Lung (tissue), 12 donors: ENCODE measurements around the gene WDR38. TPM values are rescaled to one million over a fixed set of nuclear protein-coding genes. Genes with fewer than 3 reads are reported as not detected.
A peak's percentile ranks its signal among the peaks of the same experiment; 100 is the strongest.

Experiments
- ATAC-seq: fragments of 200-7000 bp; cut with Tn5 transposase; one replicate; pipeline ENCODE4 v1.9.1; 2020; ENCODE audit warnings: moderate number of reproducible peaks; ENCODE audit not compliant: insufficient read depth, low FRiP score
- DNase-seq, 3 donors: peaks; one replicate each; pipeline ENCODE4 v3.0.0-alpha.2; 2013 to 2017
- H3K27ac ChIP-seq, 2 donors: one replicate each; pipeline ENCODE4 v1.5.1; 2013; ENCODE audit warnings: mild to moderate bottlenecking in 2 of 2, moderate library complexity in 2 of 2, control low read depth in 1 of 2, inconsistent platforms in 1 of 2, low read depth in 1 of 2, low read length in 1 of 2
- H3K27me3 ChIP-seq, 3 donors: one replicate each; pipeline ENCODE4 v1.5.1; 2013; ENCODE audit warnings: low read length in 2 of 3; ENCODE audit not compliant: control insufficient read depth in 3 of 3, insufficient read depth in 3 of 3
- H3K36me3 ChIP-seq, 4 donors: one replicate each; pipeline ENCODE4 v1.5.1; 2013; ENCODE audit warnings: low read length in 4 of 4, mild to moderate bottlenecking in 1 of 4, moderate library complexity in 1 of 4; ENCODE audit not compliant: control insufficient read depth in 4 of 4, insufficient read depth in 4 of 4
- H3K4me1 ChIP-seq, 5 donors: one replicate each; pipeline ENCODE4 v1.5.1; 2013; ENCODE audit warnings: low read length in 5 of 5, mild to moderate bottlenecking in 2 of 5, moderate library complexity in 1 of 5; ENCODE audit not compliant: control insufficient read depth in 5 of 5, insufficient read depth in 5 of 5
- H3K4me3 ChIP-seq: one replicate; pipeline ENCODE4 v1.5.1; 2013; ENCODE audit warnings: mild to moderate bottlenecking, control low read depth, moderate library complexity
- H3K9ac ChIP-seq, 2 donors: one replicate each; pipeline ENCODE4 v1.5.1; 2013; ENCODE audit warnings: low read length in 2 of 2, control low read depth in 1 of 2; ENCODE audit not compliant: insufficient read depth in 1 of 2
- H3K9me3 ChIP-seq, 4 donors: one replicate each; pipeline ENCODE4 v1.5.1; 2013; ENCODE audit warnings: low read length in 3 of 4, mild to moderate bottlenecking in 1 of 4, moderate library complexity in 1 of 4; ENCODE audit not compliant: control insufficient read depth in 4 of 4, insufficient read depth in 3 of 4
- WGBS, 2 donors: extraction: QIAGEN DNeasy Blood & Tissue Kit; methylation state at CpG; one replicate each; pipeline ENCODE4 v1.1.7; 2013; 5-methylcytosine and 5-hydroxymethylcytosine counted together
- polyA plus RNA-seq, 2 donors: library from polyadenylated mRNA; stranded (reverse); fragments of 200-250 nt; gene quantifications; one replicate each; pipeline ENCODE4 v1.2.1, GENCODE V29; 2013
- total RNA-seq, 2 donors: library from RNA; depleted of rRNA in 1 of 2; stranded (reverse); fragments of >200 nt in 1 of 2; gene quantifications; one replicate each; pipeline ENCODE4 v1.2.1, GENCODE V29; 2014 to 2021
- TF ChIP-seq, protein P1 (sequence below): IDR thresholded peaks from 2 replicates; pipeline ENCODE4 v1.5.1; 2012; ENCODE audit warnings: mild to moderate bottlenecking; ENCODE audit errors: control extremely low read depth, extremely low read depth
- donor health status: control.
- donor health status: control.
- donor health status: Bipolar disorder and iron deficiency.
- donor health status: healthy.
- donor health status: DM: yes; HTN: yes; CAD: no.

Gene WDR38
- total and polyA plus RNA-seq, 4 donors = 6.0 to 28.9 (median 12.1) TPM

DNA sequence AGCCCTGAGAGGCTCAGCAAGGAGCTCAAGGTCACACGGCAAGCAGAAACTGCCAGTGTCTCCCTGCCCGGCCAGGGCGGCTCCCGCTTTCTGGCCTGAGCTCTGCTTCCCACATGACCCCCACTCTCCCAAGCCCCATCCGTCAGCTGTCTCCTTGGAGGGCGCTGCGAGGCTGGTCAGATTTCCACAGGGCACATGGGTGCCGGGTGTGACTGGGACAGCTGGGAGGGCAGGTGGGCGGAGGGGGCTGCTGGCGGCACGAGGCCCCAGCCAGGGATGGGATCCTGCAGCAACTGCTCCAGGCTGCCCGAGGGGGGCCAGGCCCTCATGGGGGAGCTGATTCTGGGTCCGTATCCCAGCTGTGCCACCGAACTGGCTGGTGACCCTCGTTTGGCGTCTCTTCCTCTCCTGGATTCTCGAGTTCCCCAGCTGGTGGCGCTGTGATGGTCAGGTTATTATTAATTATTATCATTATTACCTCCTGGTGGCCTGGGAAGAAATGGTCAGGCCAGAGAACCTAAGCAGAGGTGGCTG, 12.9 kb upstream of the WDR38 start:
- 76 to 85% methylated on average over 18 of the region's 18 CpGs for WGBS, 2 donors
- Histone ChIP-seq H3K36me3 (no peaks in the 10 kb centered on the region), H3K9ac (no peak overlapping the region), H3K4me1 (peaks cover 0 to 8% (median 4%) of the 10 kb centered on the region in 5 donors), H3K27me3 (no peaks in the 10 kb centered on the region), H3K27ac (no peak overlapping the region), H3K4me3 (no peak overlapping the region), H3K9me3 (no peaks in the 10 kb centered on the region)
- TF ChIP-seq, protein P1, sequence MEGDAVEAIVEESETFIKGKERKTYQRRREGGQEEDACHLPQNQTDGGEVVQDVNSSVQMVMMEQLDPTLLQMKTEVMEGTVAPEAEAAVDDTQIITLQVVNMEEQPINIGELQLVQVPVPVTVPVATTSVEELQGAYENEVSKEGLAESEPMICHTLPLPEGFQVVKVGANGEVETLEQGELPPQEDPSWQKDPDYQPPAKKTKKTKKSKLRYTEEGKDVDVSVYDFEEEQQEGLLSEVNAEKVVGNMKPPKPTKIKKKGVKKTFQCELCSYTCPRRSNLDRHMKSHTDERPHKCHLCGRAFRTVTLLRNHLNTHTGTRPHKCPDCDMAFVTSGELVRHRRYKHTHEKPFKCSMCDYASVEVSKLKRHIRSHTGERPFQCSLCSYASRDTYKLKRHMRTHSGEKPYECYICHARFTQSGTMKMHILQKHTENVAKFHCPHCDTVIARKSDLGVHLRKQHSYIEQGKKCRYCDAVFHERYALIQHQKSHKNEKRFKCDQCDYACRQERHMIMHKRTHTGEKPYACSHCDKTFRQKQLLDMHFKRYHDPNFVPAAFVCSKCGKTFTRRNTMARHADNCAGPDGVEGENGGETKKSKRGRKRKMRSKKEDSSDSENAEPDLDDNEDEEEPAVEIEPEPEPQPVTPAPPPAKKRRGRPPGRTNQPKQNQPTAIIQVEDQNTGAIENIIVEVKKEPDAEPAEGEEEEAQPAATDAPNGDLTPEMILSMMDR = no peak
- DNase-seq = no peak
- no peak for ATAC-seq

DNA sequence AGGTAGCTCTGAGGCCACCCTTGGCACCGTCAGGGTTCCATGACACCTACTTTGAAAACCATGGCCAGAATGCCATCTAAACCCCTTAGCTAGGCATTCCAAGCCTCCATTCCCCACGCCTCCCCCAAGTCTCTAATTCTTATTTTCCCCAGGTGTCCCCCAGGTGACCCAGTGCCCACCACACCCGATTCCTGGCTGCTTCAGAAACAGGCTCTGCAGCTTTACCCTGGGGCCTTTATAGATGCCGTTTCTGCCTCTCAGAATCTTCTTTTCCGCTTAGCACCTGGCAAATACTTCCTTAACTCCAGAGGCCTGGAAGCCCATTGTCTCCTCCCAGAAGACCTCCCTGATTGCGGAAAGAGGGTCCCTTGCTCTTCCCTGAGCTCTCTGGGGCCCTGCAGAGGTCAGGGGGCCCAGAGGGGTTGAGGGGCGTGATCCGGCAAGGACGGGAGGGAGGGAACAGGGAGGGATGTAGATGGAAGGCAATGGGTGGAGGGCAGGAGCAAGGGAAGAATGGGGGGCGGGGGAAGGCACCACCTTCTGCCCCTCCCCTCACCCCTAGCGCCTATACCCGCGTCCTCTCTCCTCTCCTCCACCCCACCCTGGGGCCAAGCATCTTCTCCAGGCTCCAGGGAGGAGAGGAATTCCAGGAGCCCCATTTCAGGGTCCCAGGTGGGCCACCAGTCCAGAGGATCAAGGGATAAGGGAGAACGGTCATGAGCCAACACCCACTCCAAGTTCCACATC, 12.0 kb upstream of the WDR38 start:
- TF ChIP-seq, protein P1 = no peak
- no peak for ATAC-seq
- no peak overlapping the region for H3K4me3 ChIP-seq
- peaks cover 0 to 4% (median 0%) of the 10 kb centered on the region in 5 donors for H3K4me1 ChIP-seq
- H3K27ac ChIP-seq = no peak overlapping the region
- no peaks in the 10 kb centered on the region for H3K36me3 ChIP-seq
- 82 to 86% methylated on average over 14 of the region's 14 CpGs for WGBS, 2 donors
- H3K9me3 ChIP-seq = no peaks in the 10 kb centered on the region
- H3K27me3 ChIP-seq = no peaks in the 10 kb centered on the region
- no peak overlapping the region for H3K9ac ChIP-seq
- DNase-seq = peak; percentile 39 to 64 (median 49)

DNA sequence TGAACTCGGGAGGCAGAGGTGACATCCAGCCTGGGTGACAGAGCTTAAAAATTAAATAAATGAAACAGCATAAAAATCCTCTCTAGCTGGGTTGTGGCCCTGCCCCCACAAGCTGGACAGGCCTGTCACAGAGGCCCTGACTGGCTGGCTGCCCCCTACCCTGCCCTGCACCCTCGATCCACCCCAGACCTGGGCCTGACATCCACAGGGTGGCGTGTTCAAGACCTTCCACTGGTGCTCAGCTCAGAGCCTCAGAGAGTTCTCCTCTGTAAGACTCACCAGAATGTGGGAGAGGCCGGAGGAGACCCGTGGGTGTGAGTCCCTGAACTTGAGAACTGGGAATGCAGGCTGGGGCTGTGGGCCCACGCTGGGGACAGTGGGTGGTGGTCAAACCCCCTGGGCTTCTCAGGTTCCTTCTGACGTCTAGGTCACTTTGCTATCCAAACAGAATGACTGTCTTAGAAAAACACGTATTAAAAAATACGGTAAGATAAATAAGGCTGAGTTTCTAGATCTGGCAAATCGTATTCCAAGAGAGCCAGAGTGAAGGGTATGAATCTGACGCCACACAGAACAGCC, 9.7 kb upstream of the WDR38 start:
- no peak for ATAC-seq
- no peak overlapping the region for H3K27ac ChIP-seq
- DNase-seq = no peak
- no peaks in the 10 kb centered on the region for H3K27me3 ChIP-seq
- H3K4me3 ChIP-seq = no peak overlapping the region
- no peaks in the 10 kb centered on the region for H3K9me3 ChIP-seq
- WGBS, 2 donors = 87 to 92% methylated on average over 11 of the region's 11 CpGs
- TF ChIP-seq, protein P1 = no peak
- peaks cover 0 to 4% (median 0%) of the 10 kb centered on the region in 5 donors for H3K4me1 ChIP-seq
- H3K9ac ChIP-seq = no peak overlapping the region
- H3K36me3 ChIP-seq = no peaks in the 10 kb centered on the region
